Ureter (tissue), 1 donor: Measurements from ENCODE around the gene LIPC. TPM values are rescaled to one million over a fixed set of nuclear protein-coding genes. Genes with fewer than 3 reads are reported as not detected.
A peak's percentile ranks its signal among the peaks of the same experiment; 100 is the strongest.

Source experiments
- DNase-seq: peaks from one replicate; pipeline ENCODE4 v3.0.0-alpha.2; 2020; ENCODE audit warnings: low spot score
- total RNA-seq: library from RNA; stranded (reverse); gene quantifications from one replicate; pipeline ENCODE4 v1.2.4, GENCODE V29; 2023
- donor health status: DM: yes; HTN: yes; CAD: no.

The LIPC gene
- total RNA-seq, 1 donor from 2014 or later: 10.5 TPM

- no peak for DNase-seq
Measured at GRCh38 chr15:58458076-58458475, 26.3 kb downstream of the LIPC start.

- no peak for DNase-seq
Measured at GRCh38 chr15:58459045-58459444, 27.3 kb downstream of the LIPC start.

- no peak for DNase-seq
Measured at GRCh38 chr15:58459560-58459959, 27.8 kb downstream of the LIPC start.

- DNase-seq: no peak
Measured at GRCh38 chr15:58460116-58460790, 28.5 kb downstream of the LIPC start.

- no peak for DNase-seq
Measured at GRCh38 chr15:58460872-58461271, 29.1 kb downstream of the LIPC start.

GRCh38 chr15:58462547-58462946, 30.8 kb downstream of the LIPC start:
- DNase-seq: peak; percentile 66

- no peak for DNase-seq
Measured at GRCh38 chr15:58462973-58463663, 31.3 kb downstream of the LIPC start.

GRCh38 chr15:58463815-58464650, 32.2 kb downstream of the LIPC start:
- DNase-seq: no peak

GRCh38 chr15:58465070-58465469, 33.3 kb downstream of the LIPC start:
- DNase-seq: no peak

- DNase-seq: no peak
Measured at GRCh38 chr15:58465866-58466517, 34.2 kb downstream of the LIPC start.

- DNase-seq: no peak
Measured at GRCh38 chr15:58466566-58466965, 34.8 kb downstream of the LIPC start.

- no peak for DNase-seq
Measured at GRCh38 chr15:58467121-58467721, 35.4 kb downstream of the LIPC start.

GRCh38 chr15:58467722-58468423, 36.1 kb downstream of the LIPC start:
- no peak for DNase-seq

GRCh38 chr15:58469432-58470353, 37.9 kb downstream of the LIPC start:
- no peak for DNase-seq

- DNase-seq: no peak
Measured at GRCh38 chr15:58471348-58471747, 39.6 kb downstream of the LIPC start.

GRCh38 chr15:58472221-58472620, 40.4 kb downstream of the LIPC start:
- no peak for DNase-seq

GRCh38 chr15:58472821-58473581, 41.2 kb downstream of the LIPC start:
- DNase-seq: no peak

- no peak for DNase-seq
Measured at GRCh38 chr15:58473724-58474123, 41.9 kb downstream of the LIPC start.

GRCh38 chr15:58474741-58475323, 43.0 kb downstream of the LIPC start:
- no peak for DNase-seq
